Prostate gland (tissue), 2 donors: ENCODE measurements around the gene GRID1. TPM values are rescaled to one million over a fixed set of nuclear protein-coding genes. Genes with fewer than 3 reads are reported as not detected.
"Not testable (repeated sequence)": the region's sequence is repeated elsewhere in the genome, so short reads cannot be mapped to it uniquely, and the experiment has no call there.

ENCODE experiments used
- DNase-seq: peaks from one replicate; pipeline ENCODE4 v3.0.0-alpha.2; 2019; ENCODE audit warnings: low spot score
- H3K27ac ChIP-seq, 2 donors: fragments of 200-600 bp; sonication (generic); 2 replicates each; pipeline ENCODE4 v1.5.1; 2017 to 2019
- H3K27me3 ChIP-seq: fragments of 200-600 bp; sonication (generic); replicated peaks from 2 replicates; pipeline ENCODE4 v1.5.1; 2019; ENCODE audit not compliant: insufficient read depth
- H3K36me3 ChIP-seq, 2 donors: fragments of 200-600 bp; sonication (generic); 1 replicate in 1 of 2; 2 replicates in 1 of 2; pipeline versions ENCODE4 v1.5.1 to v1.8.1; 2017 to 2019
- H3K4me1 ChIP-seq: fragments of 200-600 bp; sonication (generic); replicated peaks from 2 replicates; pipeline ENCODE4 v1.5.1; 2019
- H3K4me3 ChIP-seq, 2 donors: fragments of 200-600 bp; sonication (generic); 2 replicates each; pipeline ENCODE4 v1.5.1; 2017 to 2019
- H3K9me3 ChIP-seq: fragments of 200-600 bp; sonication (generic); 2 replicates; pipeline ENCODE4 v1.5.1; 2017
- POLR2A ChIP-seq: fragments of 450-650 bp; IDR thresholded peaks from one replicate; pipeline ENCODE4 v1.6.1; 2016; ENCODE audit warnings: antibody characterized with exemption, mild to moderate bottlenecking
- POLR2AphosphoS5 ChIP-seq: sonication (generic); formaldehyde crosslinking; IDR thresholded peaks from one replicate; pipeline ENCODE4 v1.6.1; 2017; ENCODE audit warnings: antibody characterized with exemption
- WGBS: methylation state at CpG from one replicate; pipeline ENCODE4 v1.1.5; 2018; 5-methylcytosine and 5-hydroxymethylcytosine counted together
- intact Hi-C: fragments of 100-400 bp; cut with DNase I; formaldehyde crosslinking; loops from one replicate; pipeline ENCODE4 v1.14.2; 2022
- total RNA-seq, 2 donors: library from RNA; depleted of rRNA; stranded (reverse); fragments of >200 nt; gene quantifications; one replicate each; pipeline ENCODE4 v1.1.0, GENCODE V29; 2016
- TF ChIP-seq, protein P1 (sequence below), 4 experiments: fragments of 200-600 bp in 2 of 4; fragments of 450-650 bp in 2 of 4; sonication (generic) in 2 of 4; IDR thresholded peaks; 1 replicate in 3 of 4; 2 replicates in 1 of 4; pipeline ENCODE4 v1.5.1; 2016 to 2019; ENCODE audit warnings: antibody characterized with exemption in 4 of 4, mild to moderate bottlenecking in 2 of 4, moderate library complexity in 2 of 4

GRID1 gene
- total RNA-seq, 2 donors from 2014 or later = 1.0 to 10.0 TPM

DNA sequence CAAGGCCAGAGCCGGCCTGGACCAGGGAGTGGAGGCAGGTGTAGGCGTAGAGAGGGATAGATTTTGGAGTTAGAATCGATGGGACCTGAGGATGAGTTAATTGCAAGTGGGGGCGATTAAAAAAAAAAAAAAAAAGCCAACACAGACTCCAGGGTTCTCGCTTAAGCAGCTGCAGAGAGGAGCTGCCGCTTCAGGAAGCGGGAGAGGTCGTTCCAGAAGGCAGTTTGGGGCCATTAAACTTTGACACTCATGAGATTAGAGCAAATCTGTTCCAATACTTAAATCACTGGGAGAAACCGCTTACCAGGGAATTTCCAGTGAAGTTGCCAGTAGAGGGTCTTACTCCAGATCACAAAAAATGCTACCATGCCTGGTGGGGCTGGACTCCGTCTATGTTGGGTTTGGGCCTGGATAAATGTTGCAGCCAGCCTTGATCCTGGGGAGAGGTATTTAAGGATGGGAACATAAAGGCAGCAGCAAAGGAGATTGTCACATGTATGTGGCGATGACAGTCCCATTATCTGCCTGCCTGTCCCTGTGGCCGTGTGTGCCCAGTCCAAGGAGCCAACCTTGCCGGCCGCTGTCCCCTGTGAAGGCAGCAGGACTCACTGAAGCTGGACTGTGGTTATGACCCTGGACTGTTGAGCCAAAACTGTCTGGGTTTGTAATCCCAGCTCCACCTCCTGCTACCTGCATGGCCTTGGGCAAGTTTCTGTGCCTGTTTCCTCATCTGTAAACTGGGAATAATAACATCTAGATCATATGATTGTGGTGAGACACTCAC lies 23.9 kb upstream of the GRID1 start:
- Histone ChIP-seq H3K27me3 (peaks cover 3% of the 10 kb centered on the region), H3K9me3 (no peaks in the 10 kb centered on the region), H3K27ac (no peak overlapping the region), H3K36me3 (no peaks in the 10 kb centered on the region), H3K4me3 (no peak overlapping the region), H3K4me1 (no peaks in the 10 kb centered on the region)
- WGBS = 83% methylated on average over 14 of the region's 14 CpGs
- DNase-seq = no peak
- intact Hi-C loops = no loop called here
- TF ChIP-seq POLR2AphosphoS5 = no peak
- TF ChIP-seq, protein P1, sequence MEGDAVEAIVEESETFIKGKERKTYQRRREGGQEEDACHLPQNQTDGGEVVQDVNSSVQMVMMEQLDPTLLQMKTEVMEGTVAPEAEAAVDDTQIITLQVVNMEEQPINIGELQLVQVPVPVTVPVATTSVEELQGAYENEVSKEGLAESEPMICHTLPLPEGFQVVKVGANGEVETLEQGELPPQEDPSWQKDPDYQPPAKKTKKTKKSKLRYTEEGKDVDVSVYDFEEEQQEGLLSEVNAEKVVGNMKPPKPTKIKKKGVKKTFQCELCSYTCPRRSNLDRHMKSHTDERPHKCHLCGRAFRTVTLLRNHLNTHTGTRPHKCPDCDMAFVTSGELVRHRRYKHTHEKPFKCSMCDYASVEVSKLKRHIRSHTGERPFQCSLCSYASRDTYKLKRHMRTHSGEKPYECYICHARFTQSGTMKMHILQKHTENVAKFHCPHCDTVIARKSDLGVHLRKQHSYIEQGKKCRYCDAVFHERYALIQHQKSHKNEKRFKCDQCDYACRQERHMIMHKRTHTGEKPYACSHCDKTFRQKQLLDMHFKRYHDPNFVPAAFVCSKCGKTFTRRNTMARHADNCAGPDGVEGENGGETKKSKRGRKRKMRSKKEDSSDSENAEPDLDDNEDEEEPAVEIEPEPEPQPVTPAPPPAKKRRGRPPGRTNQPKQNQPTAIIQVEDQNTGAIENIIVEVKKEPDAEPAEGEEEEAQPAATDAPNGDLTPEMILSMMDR (IDR thresholded peaks at IDR 0.05) = no peak
- no peak for TF ChIP-seq POLR2A

DNA sequence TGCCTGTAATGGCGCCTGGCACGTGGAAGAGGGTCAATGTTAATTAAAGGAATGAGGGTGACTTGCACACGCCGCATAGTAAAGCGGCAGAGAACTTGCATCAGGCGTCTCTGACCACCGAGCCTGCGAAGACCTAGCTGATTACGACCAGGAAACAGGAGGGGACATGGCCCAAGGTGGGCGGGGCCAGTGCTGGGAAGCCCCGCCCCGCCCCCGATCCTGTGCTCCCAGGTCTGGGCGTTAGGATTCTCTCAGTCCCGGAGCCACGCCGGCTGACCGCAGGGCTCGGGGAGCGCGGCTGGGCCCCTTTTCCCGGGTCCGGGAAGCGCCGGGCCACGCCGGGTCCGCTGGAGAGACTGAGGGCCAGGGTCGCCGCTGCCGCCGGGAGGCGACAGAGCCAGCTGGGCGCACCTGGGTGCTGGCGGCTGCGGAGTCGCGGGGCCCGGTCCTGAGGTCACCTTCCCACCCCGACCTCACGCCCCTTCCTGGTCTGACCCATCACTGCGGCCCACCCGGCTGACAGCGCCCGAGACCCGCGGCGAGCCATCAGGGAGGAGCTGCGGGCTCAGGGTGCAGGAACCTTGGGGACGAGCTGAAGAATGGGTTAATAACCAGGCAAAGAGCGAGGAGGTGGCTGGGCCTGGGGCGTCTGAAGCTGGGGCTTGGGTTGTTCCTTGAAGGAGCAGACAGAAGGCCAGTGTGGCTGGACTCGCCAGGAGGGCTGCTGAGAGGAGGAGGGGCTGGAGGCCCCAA lies 23.0 kb upstream of the GRID1 start:
- H3K9me3 ChIP-seq = no peaks in the 10 kb centered on the region
- DNase-seq = no peak
- peaks cover 3% of the 10 kb centered on the region for H3K27me3 ChIP-seq
- H3K27ac ChIP-seq = no peak overlapping the region
- peak overlapping the region; percentile 3 to 19 for H3K4me3 ChIP-seq
- no peak for TF ChIP-seq POLR2AphosphoS5
- TF ChIP-seq, protein P1 (IDR thresholded peaks at IDR 0.05) = no peak
- no peak for TF ChIP-seq POLR2A
- no peaks in the 10 kb centered on the region for H3K36me3 ChIP-seq
- intact Hi-C loops = no loop called here
- WGBS = 16% methylated on average over 47 of the region's 53 CpGs
- no peaks in the 10 kb centered on the region for H3K4me1 ChIP-seq

- H3K4me1 ChIP-seq, H3K36me3 ChIP-seq, intact Hi-C loops, H3K27me3 ChIP-seq, H3K9me3 ChIP-seq, DNase-seq, H3K27ac ChIP-seq: not testable (repeated sequence)
- peak overlapping the region; percentile 3 to 19 for H3K4me3 ChIP-seq
- WGBS = 32% methylated on average over 12 of the region's 12 CpGs
Observed at GRCh38 chr10:86389109-86389440, 22.5 kb upstream of the GRID1 start.

DNA sequence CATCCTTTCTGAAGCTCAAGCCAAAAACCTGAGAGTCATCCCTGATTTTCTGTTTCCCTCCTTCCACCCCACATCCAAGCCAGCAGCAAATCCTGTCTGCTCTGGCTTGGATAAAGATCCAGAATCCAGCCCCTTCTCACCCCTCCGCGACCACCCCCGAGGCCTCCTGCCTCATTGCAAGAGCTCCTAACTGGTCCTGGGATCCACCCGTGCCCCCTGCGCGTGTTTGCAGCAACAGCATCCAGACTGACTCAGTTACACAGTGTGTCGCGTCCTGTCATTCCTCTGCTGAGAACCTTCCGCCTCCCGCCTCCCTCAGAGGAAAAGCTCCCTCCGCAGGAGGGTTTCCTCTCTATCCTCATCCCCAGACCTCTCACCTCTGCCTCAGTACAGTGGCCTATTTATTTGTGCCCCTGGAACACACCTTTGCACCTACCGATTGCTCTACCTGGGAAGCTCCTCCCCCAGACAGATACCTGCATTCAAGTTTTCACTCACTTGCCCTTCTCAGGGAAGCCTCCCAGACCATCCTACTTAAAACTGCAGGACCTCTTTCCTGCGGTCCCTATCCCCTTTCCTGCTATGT lies 21.6 kb upstream of the GRID1 start:
- no peak for DNase-seq
- Histone ChIP-seq H3K4me3 (no peak overlapping the region), H3K4me1 (no peaks in the 10 kb centered on the region), H3K27ac (no peak overlapping the region), H3K9me3 (no peaks in the 10 kb centered on the region), H3K27me3 (peaks cover 3% of the 10 kb centered on the region), H3K36me3 (no peaks in the 10 kb centered on the region)
- 56% methylated on average over 13 of the region's 13 CpGs for WGBS
- intact Hi-C loops = no loop called here
- TF ChIP-seq, protein P1 (IDR thresholded peaks at IDR 0.05) = no peak
- no peak for TF ChIP-seq POLR2A
- TF ChIP-seq POLR2AphosphoS5 = no peak

DNA sequence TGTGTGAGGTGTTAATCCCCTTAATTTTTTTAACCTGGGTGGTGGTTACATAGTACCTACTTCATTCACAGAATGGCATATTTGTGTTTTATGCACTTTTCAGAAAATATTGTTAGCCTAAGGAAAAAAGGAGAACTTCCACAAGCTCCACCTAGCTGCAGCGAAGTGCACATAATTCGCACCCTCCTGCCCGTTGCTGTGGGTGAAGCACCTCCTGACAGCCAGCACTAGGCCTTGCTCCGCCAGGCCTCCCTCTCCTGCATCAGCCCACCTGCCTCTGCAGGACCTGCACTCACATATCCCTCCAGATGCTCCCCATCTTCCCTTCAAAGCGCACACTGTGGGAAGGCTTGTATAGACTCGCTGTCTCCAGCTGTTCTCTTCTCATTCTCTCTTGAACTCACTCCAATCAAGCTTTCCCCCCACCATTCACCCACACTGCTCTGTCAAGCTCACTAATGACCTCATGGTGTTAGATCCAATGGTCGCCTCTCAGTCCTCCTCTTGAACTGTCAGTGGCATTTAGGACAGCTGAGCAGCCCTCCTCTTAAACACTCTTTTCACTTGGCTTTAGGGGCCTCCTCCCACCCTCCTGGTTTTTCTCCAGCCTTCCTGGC lies 20.7 kb upstream of the GRID1 start:
- WGBS = 67% methylated on average over 7 of the region's 7 CpGs
- Histone ChIP-seq H3K4me3 (no peak overlapping the region), H3K27me3 (peaks cover 3% of the 10 kb centered on the region), H3K4me1 (no peaks in the 10 kb centered on the region), H3K9me3 (no peaks in the 10 kb centered on the region), H3K36me3 (no peaks in the 10 kb centered on the region), H3K27ac (no peak overlapping the region)
- DNase-seq = no peak
- intact Hi-C loops = no loop called here
- TF ChIP-seq, protein P1 (IDR thresholded peaks at IDR 0.05) = no peak
- TF ChIP-seq POLR2A (no peak), POLR2AphosphoS5 (no peak)
